HL-60 (cell line): ENCODE data around the gene TDRD1.

ENCODE experiments used
- GABPA ChIP-seq: IDR thresholded peaks from 2 replicates; pipeline ENCODE4 v1.6.1; 2012; ENCODE audit warnings: low read depth
- POLR2AphosphoS5 ChIP-seq: IDR thresholded peaks from 2 replicates; pipeline ENCODE4 v1.6.1; 2012; ENCODE audit warnings: low read depth
- SPI1 ChIP-seq: IDR thresholded peaks from 2 replicates; pipeline ENCODE4 v1.6.1; 2012; ENCODE audit warnings: low read depth, mild to moderate bottlenecking, borderline replicate concordance
- TF ChIP-seq, protein P1 (sequence below): IDR thresholded peaks from one replicate; pipeline ENCODE4 v1.5.1; 2011; ENCODE audit warnings: low read length, control low read depth, inconsistent platforms; ENCODE audit not compliant: insufficient read depth
- TF ChIP-seq, protein P2 (sequence below): IDR thresholded peaks from 2 replicates; pipeline ENCODE4 v1.6.1; 2012; ENCODE audit warnings: low read depth; ENCODE audit not compliant: insufficient replicate concordance

DNA sequence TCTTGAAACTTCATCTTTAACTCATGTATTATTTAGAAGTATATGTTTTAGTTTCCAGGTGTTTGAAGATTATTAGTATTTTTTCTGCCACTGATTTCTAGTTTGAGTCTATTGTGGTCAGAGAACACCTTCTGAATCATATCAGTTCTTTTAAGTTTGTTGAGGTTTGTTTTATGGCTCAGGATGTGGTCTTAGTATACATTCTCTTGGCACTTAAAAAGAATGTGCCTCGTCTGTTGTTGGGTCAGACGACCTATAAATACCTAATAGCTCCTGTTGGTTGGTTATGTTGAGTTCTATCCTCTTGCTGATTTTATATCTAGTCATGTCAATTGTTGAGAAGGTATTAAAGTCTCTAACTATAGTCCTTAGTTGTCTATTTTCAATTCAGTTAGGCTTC is 15.9 kb downstream of the TDRD1 start:
- TF ChIP-seq POLR2AphosphoS5 (no peak), SPI1 (no peak), GABPA (no peak)
- TF ChIP-seq, protein P1, sequence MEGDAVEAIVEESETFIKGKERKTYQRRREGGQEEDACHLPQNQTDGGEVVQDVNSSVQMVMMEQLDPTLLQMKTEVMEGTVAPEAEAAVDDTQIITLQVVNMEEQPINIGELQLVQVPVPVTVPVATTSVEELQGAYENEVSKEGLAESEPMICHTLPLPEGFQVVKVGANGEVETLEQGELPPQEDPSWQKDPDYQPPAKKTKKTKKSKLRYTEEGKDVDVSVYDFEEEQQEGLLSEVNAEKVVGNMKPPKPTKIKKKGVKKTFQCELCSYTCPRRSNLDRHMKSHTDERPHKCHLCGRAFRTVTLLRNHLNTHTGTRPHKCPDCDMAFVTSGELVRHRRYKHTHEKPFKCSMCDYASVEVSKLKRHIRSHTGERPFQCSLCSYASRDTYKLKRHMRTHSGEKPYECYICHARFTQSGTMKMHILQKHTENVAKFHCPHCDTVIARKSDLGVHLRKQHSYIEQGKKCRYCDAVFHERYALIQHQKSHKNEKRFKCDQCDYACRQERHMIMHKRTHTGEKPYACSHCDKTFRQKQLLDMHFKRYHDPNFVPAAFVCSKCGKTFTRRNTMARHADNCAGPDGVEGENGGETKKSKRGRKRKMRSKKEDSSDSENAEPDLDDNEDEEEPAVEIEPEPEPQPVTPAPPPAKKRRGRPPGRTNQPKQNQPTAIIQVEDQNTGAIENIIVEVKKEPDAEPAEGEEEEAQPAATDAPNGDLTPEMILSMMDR = no peak
- TF ChIP-seq, protein P2, sequence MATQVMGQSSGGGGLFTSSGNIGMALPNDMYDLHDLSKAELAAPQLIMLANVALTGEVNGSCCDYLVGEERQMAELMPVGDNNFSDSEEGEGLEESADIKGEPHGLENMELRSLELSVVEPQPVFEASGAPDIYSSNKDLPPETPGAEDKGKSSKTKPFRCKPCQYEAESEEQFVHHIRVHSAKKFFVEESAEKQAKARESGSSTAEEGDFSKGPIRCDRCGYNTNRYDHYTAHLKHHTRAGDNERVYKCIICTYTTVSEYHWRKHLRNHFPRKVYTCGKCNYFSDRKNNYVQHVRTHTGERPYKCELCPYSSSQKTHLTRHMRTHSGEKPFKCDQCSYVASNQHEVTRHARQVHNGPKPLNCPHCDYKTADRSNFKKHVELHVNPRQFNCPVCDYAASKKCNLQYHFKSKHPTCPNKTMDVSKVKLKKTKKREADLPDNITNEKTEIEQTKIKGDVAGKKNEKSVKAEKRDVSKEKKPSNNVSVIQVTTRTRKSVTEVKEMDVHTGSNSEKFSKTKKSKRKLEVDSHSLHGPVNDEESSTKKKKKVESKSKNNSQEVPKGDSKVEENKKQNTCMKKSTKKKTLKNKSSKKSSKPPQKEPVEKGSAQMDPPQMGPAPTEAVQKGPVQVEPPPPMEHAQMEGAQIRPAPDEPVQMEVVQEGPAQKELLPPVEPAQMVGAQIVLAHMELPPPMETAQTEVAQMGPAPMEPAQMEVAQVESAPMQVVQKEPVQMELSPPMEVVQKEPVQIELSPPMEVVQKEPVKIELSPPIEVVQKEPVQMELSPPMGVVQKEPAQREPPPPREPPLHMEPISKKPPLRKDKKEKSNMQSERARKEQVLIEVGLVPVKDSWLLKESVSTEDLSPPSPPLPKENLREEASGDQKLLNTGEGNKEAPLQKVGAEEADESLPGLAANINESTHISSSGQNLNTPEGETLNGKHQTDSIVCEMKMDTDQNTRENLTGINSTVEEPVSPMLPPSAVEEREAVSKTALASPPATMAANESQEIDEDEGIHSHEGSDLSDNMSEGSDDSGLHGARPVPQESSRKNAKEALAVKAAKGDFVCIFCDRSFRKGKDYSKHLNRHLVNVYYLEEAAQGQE = no peak
